D721Med (cell line): ENCODE measurements around the gene CD8B2.
"Not testable (repeated sequence)": the region's sequence is repeated elsewhere in the genome, so short reads cannot be mapped to it uniquely, and the experiment has no call there.

Experiments used
- DNase-seq: peaks from one replicate; pipeline ENCODE4 v3.0.0; 2011; ENCODE audit warnings: low spot score; ENCODE audit not compliant: insufficient read length
- FAIRE-seq: peaks from 2 replicates; lab custom pipeline; 2011; peaks lifted over from hg19 to GRCh38; lab: Jason Lieb, UNC
- CTCF ChIP-seq: IDR thresholded peaks from 2 replicates; pipeline ENCODE4 v1.5.1; 2012; ENCODE audit warnings: mild to moderate bottlenecking, control low read depth; ENCODE audit not compliant: insufficient read depth; ENCODE audit errors: missing control alignments

CD8B2 gene

GRCh38 chr2:106508660-106509373, 21.7 kb downstream of the CD8B2 start:
- not testable (repeated sequence) for DNase-seq, FAIRE-seq

GRCh38 chr2:106509374-106509770, 22.2 kb downstream of the CD8B2 start:
- not testable (repeated sequence) for DNase-seq, FAIRE-seq

- FAIRE-seq, DNase-seq: not testable (repeated sequence)
Observed at GRCh38 chr2:106510791-106511190, 23.6 kb downstream of the CD8B2 start.

- FAIRE-seq, result not testable (repeated sequence)
Observed at GRCh38 chr2:106511476-106511901, 24.3 kb downstream of the CD8B2 start.

GRCh38 chr2:106511934-106512333, 24.8 kb downstream of the CD8B2 start:
- not testable (repeated sequence) for FAIRE-seq, DNase-seq

More at GRCh38 chr2:106511476-106511901, 24.3 kb downstream of the CD8B2 start:
- not testable (repeated sequence) for DNase-seq

- not testable (repeated sequence) for DNase-seq, FAIRE-seq
Observed at GRCh38 chr2:106513391-106513790, 26.2 kb downstream of the CD8B2 start.

- FAIRE-seq, DNase-seq: not testable (repeated sequence)
Observed at GRCh38 chr2:106514827-106515226, 27.7 kb downstream of the CD8B2 start.

- FAIRE-seq (no peak), DNase-seq (no peak)
Observed at GRCh38 chr2:106516436-106516835, 29.3 kb downstream of the CD8B2 start.

GRCh38 chr2:106516864-106517263, 29.7 kb downstream of the CD8B2 start:
- DNase-seq (no peak), FAIRE-seq (no peak)
- no peak for TF ChIP-seq CTCF

More at GRCh38 chr2:106516436-106516835, 29.3 kb downstream of the CD8B2 start:
- no peak for TF ChIP-seq CTCF

- FAIRE-seq, result no peak
Observed at GRCh38 chr2:106517329-106517728, 30.2 kb downstream of the CD8B2 start.

More at GRCh38 chr2:106517329-106517728, 30.2 kb downstream of the CD8B2 start:
- no peak for DNase-seq
- no peak for TF ChIP-seq CTCF
